GM18505 (cell line): ENCODE data around the gene DNER.

Source experiments
- ATAC-seq: cut with Tn5 transposase; IDR thresholded peaks from one replicate; pipeline ENCODE4 v1.9.1; 2021; ENCODE audit not compliant: unreplicated experiment
- POLR2A ChIP-seq: IDR thresholded peaks from 4 replicates; pipeline ENCODE4 v1.6.1; 2011; ENCODE audit warnings: borderline replicate concordance; ENCODE audit not compliant: insufficient read depth, insufficient read length; ENCODE audit errors: extremely low read depth

Gene DNER

GRCh38 chr2:229669841-229670240, 44.5 kb downstream of the DNER start:
- no peak for TF ChIP-seq POLR2A
- no peak for ATAC-seq

GRCh38 chr2:229666811-229667210, 47.5 kb downstream of the DNER start:
- ATAC-seq: no peak
- TF ChIP-seq POLR2A: no peak

- no peak for ATAC-seq
Measured at GRCh38 chr2:229665158-229665557, 49.2 kb downstream of the DNER start.

GRCh38 chr2:229661478-229661877, 52.9 kb downstream of the DNER start:
- TF ChIP-seq POLR2A: no peak
- ATAC-seq: no peak

More at GRCh38 chr2:229665158-229665557, 49.2 kb downstream of the DNER start:
- TF ChIP-seq POLR2A: no peak

GRCh38 chr2:229660951-229661350, 53.4 kb downstream of the DNER start:
- TF ChIP-seq POLR2A: no peak
- no peak for ATAC-seq

GRCh38 chr2:229660391-229660790, 54.0 kb downstream of the DNER start:
- no peak for ATAC-seq
- no peak for TF ChIP-seq POLR2A

GRCh38 chr2:229658004-229658403, 56.4 kb downstream of the DNER start:
- no peak for ATAC-seq
- no peak for TF ChIP-seq POLR2A

GRCh38 chr2:229654437-229654836, 59.9 kb downstream of the DNER start:
- no peak for ATAC-seq
- TF ChIP-seq POLR2A: no peak

GRCh38 chr2:229653531-229653930, 60.8 kb downstream of the DNER start:
- no peak for ATAC-seq
- no peak for TF ChIP-seq POLR2A

- no peak for TF ChIP-seq POLR2A
- ATAC-seq: no peak
Measured at GRCh38 chr2:229652796-229653195, 61.6 kb downstream of the DNER start.

- TF ChIP-seq POLR2A: no peak
- ATAC-seq: no peak
Measured at GRCh38 chr2:229650901-229651300, 63.5 kb downstream of the DNER start.

GRCh38 chr2:229650059-229650458, 64.3 kb downstream of the DNER start:
- TF ChIP-seq POLR2A: no peak
- ATAC-seq: no peak

- no peak for ATAC-seq
- no peak for TF ChIP-seq POLR2A
Measured at GRCh38 chr2:229646186-229646723, 68.1 kb downstream of the DNER start.

- TF ChIP-seq POLR2A: no peak
- no peak for ATAC-seq
Measured at GRCh38 chr2:229642371-229642770, 72.0 kb downstream of the DNER start.

GRCh38 chr2:229641676-229642075, 72.7 kb downstream of the DNER start:
- TF ChIP-seq POLR2A: no peak
- no peak for ATAC-seq
